HepG2 (cell line): ENCODE data around the gene DLG2. TPM values are rescaled to one million over a fixed set of nuclear protein-coding genes. Genes with fewer than 3 reads are reported as not detected.

Source experiments
- BHLHE40 ChIP-seq: IDR thresholded peaks from 2 replicates; pipeline ENCODE4 v1.6.1; 2011; ENCODE audit warnings: low read length, improper control_type of control experiment
- DPF2 ChIP-seq: sonication (generic); formaldehyde crosslinking; IDR thresholded peaks from 2 replicates; pipeline ENCODE4 v1.4.0; 2020; ENCODE audit warnings: mild to moderate bottlenecking, low read depth, missing genetic modification reagents, borderline replicate concordance
- GTF2F1 ChIP-seq: fragments of 150-350 bp; IDR thresholded peaks from 2 replicates; pipeline ENCODE4 v1.6.1; 2014; ENCODE audit warnings: low read length
- NR2F6 ChIP-seq, 2 experiments: IDR thresholded peaks; 2 replicates each; pipeline ENCODE4 v1.6.1; 2016; ENCODE audit warnings: antibody characterized with exemption in 1 of 2, mild to moderate bottlenecking in 1 of 2
- RARG ChIP-seq: sonication (generic); formaldehyde crosslinking; IDR thresholded peaks from 2 replicates; pipeline ENCODE4 v1.4.0; 2020; ENCODE audit warnings: low read depth, mild to moderate bottlenecking, missing genetic modification reagents
- RCOR2 ChIP-seq: IDR thresholded peaks from 2 replicates; pipeline ENCODE4 v1.6.1; 2016; ENCODE audit warnings: missing biosample characterization, missing genetic modification reagents
- SAP130 ChIP-seq: IDR thresholded peaks from 2 replicates; pipeline ENCODE4 v1.6.1; 2016; ENCODE audit warnings: low read depth
- SP5 ChIP-seq: IDR thresholded peaks from 2 replicates; pipeline ENCODE4 v1.6.1; 2016; ENCODE audit warnings: low read depth, borderline replicate concordance
- TAF1 ChIP-seq: sonication (generic); formaldehyde crosslinking; IDR thresholded peaks from 2 replicates; pipeline ENCODE4 v1.4.0; 2020; ENCODE audit warnings: missing genetic modification reagents
- TCF7L2 ChIP-seq: IDR thresholded peaks from 2 replicates; pipeline ENCODE4 v1.6.1; 2011; ENCODE audit warnings: mild to moderate bottlenecking, low read depth, low read length, moderate library complexity
- ZKSCAN1 ChIP-seq: fragments of 150-350 bp; IDR thresholded peaks from 2 replicates; pipeline ENCODE4 v1.6.1; 2014; ENCODE audit warnings: low read length
- ZNF143 ChIP-seq: sonication (generic); formaldehyde crosslinking; IDR thresholded peaks from 2 replicates; pipeline ENCODE4 v1.4.0; 2020; ENCODE audit warnings: missing genetic modification reagents
- ZNF251 ChIP-seq: sonication (generic); formaldehyde crosslinking; IDR thresholded peaks from 2 replicates; pipeline ENCODE4 v1.9.0; 2021; ENCODE audit warnings: mild to moderate bottlenecking, missing genetic modification reagents
- ZNF446 ChIP-seq: sonication (generic); formaldehyde crosslinking; IDR thresholded peaks from 2 replicates; pipeline ENCODE4 v1.5.0; 2020; ENCODE audit warnings: mild to moderate bottlenecking, missing genetic modification reagents
- polyA plus RNA-seq, 8 experiments: library from polyadenylated mRNA; depleted of rRNA in 3 of 8; stranded (reverse) in 7 of 8; unstranded in 1 of 8; fragments of >200 nt; fragmentation: Illumina TruSeq in 4 of 8; extraction: Trizol in 4 of 8; gene quantifications; 2 replicates each; pipeline versions ENCODE4 v1.2.1 to v1.2.3, GENCODE V29; 2011 to 2016; ENCODE audit warnings: low read depth in 4 of 8, missing spikeins in 1 of 8, mixed read lengths in 1 of 8; ENCODE audit not compliant: insufficient read depth in 1 of 8
- total RNA-seq, 5 experiments: library from RNA; depleted of rRNA; stranded (reverse); fragments of >200 nt; fragmentation: Illumina TruSeq; extraction: Trizol; gene quantifications; 2 replicates each; pipeline ENCODE4 v1.2.3, GENCODE V29; 2016; ENCODE audit warnings: low read depth in 1 of 5
- TF ChIP-seq, protein P1 (sequence below): IDR thresholded peaks from 2 replicates; pipeline ENCODE4 v1.6.1; 2016; ENCODE audit warnings: missing compliant biosample characterization, missing genetic modification reagents, borderline replicate concordance
- TF ChIP-seq, protein P2 (sequence below): sonication (generic); formaldehyde crosslinking; IDR thresholded peaks from 2 replicates; pipeline ENCODE4 v1.4.0; 2020; ENCODE audit warnings: missing genetic modification reagents, low read depth, mild to moderate bottlenecking, borderline replicate concordance
- TF ChIP-seq, protein P3 (sequence below): sonication (generic); formaldehyde crosslinking; IDR thresholded peaks from 2 replicates; pipeline ENCODE4 v1.8.0; 2022; ENCODE audit warnings: missing genetic modification reagents, mild to moderate bottlenecking, inconsistent platforms, borderline replicate concordance
- TF ChIP-seq, protein P4 (sequence below): sonication (generic); formaldehyde crosslinking; IDR thresholded peaks from 2 replicates; pipeline ENCODE4 v1.4.0; 2020; ENCODE audit warnings: mild to moderate bottlenecking, missing genetic modification reagents

DLG2 gene
- total and polyA plus RNA-seq, 2 of the 13 experiments (the other 11 are each of a cell fraction or from before 2014, with no cell fraction given), result 0.46 to 1.0 TPM

DNA sequence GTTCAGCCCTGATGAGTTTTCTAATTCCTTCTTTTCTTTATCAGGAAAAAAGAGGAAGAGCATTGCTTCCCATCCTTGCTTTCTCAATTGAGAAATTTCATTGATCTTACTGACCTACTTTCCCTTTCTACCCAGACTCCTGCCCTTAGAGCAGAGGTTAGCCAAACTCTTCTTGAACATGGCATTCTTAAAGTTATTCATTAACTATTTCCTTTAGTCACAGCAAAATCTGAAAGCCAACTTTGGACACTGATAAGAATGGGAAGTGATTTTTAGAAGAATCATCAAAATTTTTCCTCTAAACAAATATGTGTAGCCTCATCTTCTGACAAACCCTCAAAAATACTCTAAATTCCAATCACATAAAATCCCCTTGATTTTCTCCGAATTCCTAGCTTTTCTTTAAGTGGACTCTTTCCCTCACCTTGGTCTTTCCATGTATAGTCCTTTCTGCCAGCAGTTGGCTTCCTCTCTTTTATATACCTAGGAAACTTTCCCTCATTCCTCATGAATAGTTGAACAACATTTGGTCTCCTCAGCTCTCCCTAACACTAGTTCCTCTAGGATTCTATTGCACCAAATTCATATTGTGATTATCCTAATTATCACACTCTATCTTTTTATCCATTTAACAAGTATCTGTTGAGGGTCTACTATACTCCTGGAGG lies 1774.2 kb downstream of the DLG2 start (continued):
- TF ChIP-seq, protein P1, sequence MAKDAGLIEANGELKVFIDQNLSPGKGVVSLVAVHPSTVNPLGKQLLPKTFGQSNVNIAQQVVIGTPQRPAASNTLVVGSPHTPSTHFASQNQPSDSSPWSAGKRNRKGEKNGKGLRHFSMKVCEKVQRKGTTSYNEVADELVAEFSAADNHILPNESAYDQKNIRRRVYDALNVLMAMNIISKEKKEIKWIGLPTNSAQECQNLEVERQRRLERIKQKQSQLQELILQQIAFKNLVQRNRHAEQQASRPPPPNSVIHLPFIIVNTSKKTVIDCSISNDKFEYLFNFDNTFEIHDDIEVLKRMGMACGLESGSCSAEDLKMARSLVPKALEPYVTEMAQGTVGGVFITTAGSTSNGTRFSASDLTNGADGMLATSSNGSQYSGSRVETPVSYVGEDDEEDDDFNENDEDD (CRISPR knock-in tag), result no peak
- TF ChIP-seq GTF2F1, result no peak
- no peak for TF ChIP-seq TAF1
- peak; percentile 79 for TF ChIP-seq DPF2
- TF ChIP-seq, protein P2, sequence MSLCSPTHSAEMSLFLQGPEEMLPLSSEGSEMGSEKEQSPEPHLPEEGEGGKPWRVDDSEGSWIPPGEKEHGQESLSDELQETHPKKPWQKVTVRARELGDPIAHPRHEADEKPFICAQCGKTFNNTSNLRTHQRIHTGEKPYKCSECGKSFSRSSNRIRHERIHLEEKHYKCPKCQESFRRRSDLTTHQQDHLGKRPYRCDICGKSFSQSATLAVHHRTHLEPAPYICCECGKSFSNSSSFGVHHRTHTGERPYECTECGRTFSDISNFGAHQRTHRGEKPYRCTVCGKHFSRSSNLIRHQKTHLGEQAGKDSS (CRISPR knock-in tag), result no peak
- TF ChIP-seq ZKSCAN1, result no peak
- TF ChIP-seq ZNF251 (CRISPR knock-in tag), result no peak
- peak; percentile 64 for TF ChIP-seq RCOR2
- TF ChIP-seq RARG (CRISPR knock-in tag), result no peak
- no peak for TF ChIP-seq ZNF143 (CRISPR knock-in tag)
- no peak for TF ChIP-seq BHLHE40
- TF ChIP-seq SP5 (CRISPR knock-in tag), result no peak
- peak; percentile 54; the same call in 1 of the 2 replicates for TF ChIP-seq TCF7L2
- TF ChIP-seq, protein P3, sequence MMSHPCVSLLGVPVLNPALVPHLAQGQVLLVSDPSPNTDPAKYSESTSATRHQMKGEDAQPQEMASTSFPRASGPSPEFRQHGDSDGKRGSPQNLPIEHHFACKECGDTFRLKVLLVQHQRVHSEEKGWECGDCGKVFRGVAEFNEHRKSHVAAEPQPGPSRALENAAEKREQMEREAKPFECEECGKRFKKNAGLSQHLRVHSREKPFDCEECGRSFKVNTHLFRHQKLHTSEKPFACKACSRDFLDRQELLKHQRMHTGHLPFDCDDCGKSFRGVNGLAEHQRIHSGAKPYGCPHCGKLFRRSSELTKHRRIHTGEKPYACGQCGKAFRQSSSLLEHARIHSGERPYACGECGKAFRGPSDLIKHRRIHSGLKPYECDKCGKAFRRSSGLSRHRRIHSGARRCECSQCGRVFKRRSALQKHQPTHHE, result no peak
- TF ChIP-seq ZNF446 (CRISPR knock-in tag), result no peak
- peak; percentile 91 for TF ChIP-seq NR2F6 (IDR thresholded peaks at IDR 0.05)
- TF ChIP-seq NR2F6 (CRISPR knock-in tag; IDR thresholded peaks at IDR 0.05), result peak; percentile 87
- TF ChIP-seq SAP130 (CRISPR knock-in tag), result peak; percentile 41
- TF ChIP-seq, protein P4, sequence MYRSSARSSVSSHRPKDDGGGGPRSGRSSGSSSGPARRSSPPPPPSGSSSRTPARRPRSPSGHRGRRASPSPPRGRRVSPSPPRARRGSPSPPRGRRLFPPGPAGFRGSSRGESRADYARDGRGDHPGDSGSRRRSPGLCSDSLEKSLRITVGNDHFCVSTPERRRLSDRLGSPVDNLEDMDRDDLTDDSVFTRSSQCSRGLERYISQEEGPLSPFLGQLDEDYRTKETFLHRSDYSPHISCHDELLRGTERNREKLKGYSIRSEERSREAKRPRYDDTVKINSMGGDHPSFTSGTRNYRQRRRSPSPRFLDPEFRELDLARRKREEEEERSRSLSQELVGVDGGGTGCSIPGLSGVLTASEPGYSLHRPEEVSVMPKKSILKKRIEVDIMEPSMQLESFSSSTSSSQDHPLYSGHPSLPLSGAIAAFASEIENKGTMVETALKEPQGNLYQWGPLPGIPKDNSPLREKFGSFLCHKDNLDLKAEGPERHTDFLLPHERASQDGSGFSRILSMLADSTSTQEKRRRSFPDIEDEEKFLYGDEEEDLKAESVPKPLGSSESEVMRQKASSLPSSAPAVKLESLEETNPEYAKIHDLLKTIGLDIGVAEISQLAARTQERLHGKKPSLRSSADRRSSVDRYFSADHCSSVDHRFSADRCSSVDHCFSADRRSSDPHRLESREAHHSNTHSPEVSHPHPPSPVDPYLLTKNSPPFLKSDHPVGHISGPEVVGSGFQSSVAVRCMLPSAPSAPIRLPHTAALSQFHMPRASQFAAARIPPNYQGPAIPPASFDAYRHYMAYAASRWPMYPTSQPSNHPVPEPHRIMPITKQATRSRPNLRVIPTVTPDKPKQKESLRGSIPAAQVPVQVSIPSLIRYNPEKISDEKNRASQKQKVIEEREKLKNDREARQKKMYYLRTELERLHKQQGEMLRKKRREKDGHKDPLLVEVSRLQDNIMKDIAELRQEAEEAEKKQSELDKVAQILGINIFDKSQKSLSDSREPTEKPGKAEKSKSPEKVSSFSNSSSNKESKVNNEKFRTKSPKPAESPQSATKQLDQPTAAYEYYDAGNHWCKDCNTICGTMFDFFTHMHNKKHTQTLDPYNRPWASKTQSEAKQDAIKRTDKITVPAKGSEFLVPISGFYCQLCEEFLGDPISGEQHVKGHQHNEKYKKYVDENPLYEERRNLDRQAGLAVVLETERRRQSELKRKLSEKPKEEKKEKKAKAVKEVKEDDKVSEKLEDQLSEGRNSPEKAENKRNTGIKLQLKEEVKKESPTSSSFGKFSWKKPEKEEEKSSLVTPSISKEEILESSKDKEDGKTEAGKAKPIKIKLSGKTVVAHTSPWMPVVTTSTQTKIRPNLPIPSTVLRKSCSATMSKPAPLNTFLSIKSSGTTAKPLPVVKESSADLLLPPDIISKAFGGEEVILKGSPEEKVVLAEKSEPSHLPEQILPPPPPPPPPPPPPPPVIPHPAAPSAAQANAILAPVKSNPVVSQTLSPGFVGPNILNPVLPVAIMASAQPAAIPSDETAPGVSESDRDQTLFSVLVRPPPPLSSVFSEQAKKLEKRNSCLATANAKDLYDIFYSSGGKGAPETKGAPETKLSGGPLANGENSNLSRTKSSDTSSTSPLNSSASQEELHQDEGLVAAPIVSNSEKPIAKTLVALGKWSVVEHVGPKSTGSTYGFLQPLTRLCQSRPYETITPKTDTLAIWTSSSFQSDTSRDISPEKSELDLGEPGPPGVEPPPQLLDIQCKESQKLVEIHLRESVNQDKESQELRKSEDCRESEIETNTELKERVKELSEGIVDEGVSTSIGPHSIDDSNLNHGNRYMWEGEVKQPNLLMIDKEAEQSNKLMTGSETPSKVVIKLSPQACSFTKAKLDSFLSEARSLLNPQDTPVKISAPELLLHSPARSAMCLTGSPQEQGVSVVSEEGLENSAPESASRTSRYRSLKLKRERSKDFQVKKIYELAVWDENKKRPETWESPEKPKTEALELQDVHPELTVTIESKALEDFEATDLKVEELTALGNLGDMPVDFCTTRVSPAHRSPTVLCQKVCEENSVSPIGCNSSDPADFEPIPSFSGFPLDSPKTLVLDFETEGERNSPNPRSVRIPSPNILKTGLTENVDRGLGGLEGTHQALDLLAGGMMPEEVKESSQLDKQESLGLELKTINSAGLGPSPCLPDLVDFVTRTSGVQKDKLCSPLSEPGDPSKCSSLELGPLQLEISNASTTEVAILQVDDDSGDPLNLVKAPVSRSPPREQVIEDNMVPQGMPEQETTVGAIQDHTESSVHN, result no peak
